Activated T-helper 17 cell treated with anti-CD3 and anti-CD28 coated beads, Interleukin-2, amount 50 U/mL, for 72 hours (primary cell): Measurements from ENCODE around the gene GNAI3. TPM values are rescaled to one million over a fixed set of nuclear protein-coding genes. Genes with fewer than 3 reads are reported as not detected.

ENCODE experiments used
- ATAC-seq: fragments of 150-1000 bp; cut with Tn5 transposase; replicated peaks from 2 replicates; pipeline ENCODE4 v1.10.0; 2021; ENCODE audit warnings: mild to moderate bottlenecking, moderate library complexity
- H3K27ac Mint-ChIP-seq: one replicate; pipeline ENCODE4 v1.8.0; 2022; ENCODE audit warnings: mixed read lengths
- H3K27me3 Mint-ChIP-seq: one replicate; pipeline ENCODE4 v1.8.0; 2022; ENCODE audit warnings: mixed read lengths
- H3K36me3 Mint-ChIP-seq: one replicate; pipeline ENCODE4 v1.8.0; 2022; ENCODE audit warnings: low read depth, mild to moderate bottlenecking, mixed read lengths
- H3K4me1 Mint-ChIP-seq: one replicate; pipeline ENCODE4 v1.8.0; 2022; ENCODE audit warnings: mixed read lengths
- H3K4me3 Mint-ChIP-seq: one replicate; pipeline ENCODE4 v1.8.0; 2022; ENCODE audit warnings: mild to moderate bottlenecking, mixed read lengths
- H3K9me3 Mint-ChIP-seq: one replicate; pipeline ENCODE4 v1.8.0; 2022; ENCODE audit warnings: mixed read lengths
- total RNA-seq, 2 donors: library from RNA; stranded (reverse); gene quantifications; one replicate each; pipeline ENCODE4 v1.2.3, GENCODE V29; 2022

The GNAI3 gene
- total RNA-seq, 2 donors from 2014 or later = 10.0 to 11.6 TPM

- Mint-ChIP-seq H3K27me3 (no peaks in the 10 kb centered on the region), H3K4me1 (peaks cover 11% of the 10 kb centered on the region), H3K36me3 (no peaks in the 10 kb centered on the region), H3K27ac (peak overlapping the region; percentile 83), H3K4me3 (peak overlapping the region; percentile 79), H3K9me3 (no peaks in the 10 kb centered on the region)
- peak; percentile 90 for ATAC-seq
Observed at GRCh38 chr1:109532365-109533136, 15.9 kb upstream of the GNAI3 start.

- no peak for ATAC-seq
- Mint-ChIP-seq H3K4me3 (no peak overlapping the region), H3K27ac (peak overlapping the region; percentile 22), H3K4me1 (peaks cover 11% of the 10 kb centered on the region), H3K9me3 (no peaks in the 10 kb centered on the region), H3K27me3 (no peaks in the 10 kb centered on the region), H3K36me3 (no peaks in the 10 kb centered on the region)
Observed at GRCh38 chr1:109534307-109534858, 14.0 kb upstream of the GNAI3 start.

GRCh38 chr1:109535481-109535880 is 12.9 kb upstream of the GNAI3 start:
- Mint-ChIP-seq H3K27ac (peak overlapping the region; percentile 59), H3K36me3 (no peaks in the 10 kb centered on the region), H3K9me3 (no peaks in the 10 kb centered on the region), H3K4me3 (no peak overlapping the region), H3K27me3 (no peaks in the 10 kb centered on the region), H3K4me1 (peaks cover 11% of the 10 kb centered on the region)
- no peak for ATAC-seq

GRCh38 chr1:109535971-109536491 is 12.4 kb upstream of the GNAI3 start:
- no peaks in the 10 kb centered on the region for H3K9me3 Mint-ChIP-seq

GRCh38 chr1:109537450-109538178 is 10.8 kb upstream of the GNAI3 start:
- Mint-ChIP-seq H3K9me3 (no peaks in the 10 kb centered on the region), H3K36me3 (no peaks in the 10 kb centered on the region), H3K27ac (no peak overlapping the region), H3K4me1 (no peaks in the 10 kb centered on the region), H3K27me3 (no peaks in the 10 kb centered on the region), H3K4me3 (no peak overlapping the region)
- no peak for ATAC-seq

More at GRCh38 chr1:109535971-109536491, 12.4 kb upstream of the GNAI3 start:
- H3K36me3 Mint-ChIP-seq = no peaks in the 10 kb centered on the region
- peaks cover 6% of the 10 kb centered on the region for H3K4me1 Mint-ChIP-seq
- peak overlapping the region; percentile 59 for H3K27ac Mint-ChIP-seq
- H3K27me3 Mint-ChIP-seq = no peaks in the 10 kb centered on the region
- H3K4me3 Mint-ChIP-seq = no peak overlapping the region
- ATAC-seq = no peak

- H3K27me3 Mint-ChIP-seq = no peaks in the 10 kb centered on the region
- no peaks in the 10 kb centered on the region for H3K36me3 Mint-ChIP-seq
- no peak overlapping the region for H3K27ac Mint-ChIP-seq
- H3K4me3 Mint-ChIP-seq = no peak overlapping the region
- no peak for ATAC-seq
- no peaks in the 10 kb centered on the region for H3K4me1 Mint-ChIP-seq
- no peaks in the 10 kb centered on the region for H3K9me3 Mint-ChIP-seq
Observed at GRCh38 chr1:109538827-109539555, 9.4 kb upstream of the GNAI3 start.

GRCh38 chr1:109539676-109540075 is 8.7 kb upstream of the GNAI3 start, which contains the start of gene GPR61:
Gene GPR61, plus strand, starts transcription at chr1:109539872. Its CDS starts 3,151 bp downstream, at chr1:109543023.
- H3K27ac Mint-ChIP-seq = no peak within 1 kb of the TSS
- no peaks in the 10 kb centered on the region for H3K36me3 Mint-ChIP-seq
- no peak for ATAC-seq
- no peaks in the 10 kb centered on the region for H3K27me3 Mint-ChIP-seq
- H3K4me3 Mint-ChIP-seq = no peak within 1 kb of the TSS
- H3K9me3 Mint-ChIP-seq = no peaks in the 10 kb centered on the region
- H3K4me1 Mint-ChIP-seq = no peaks in the 10 kb centered on the region

- no peaks in the 10 kb centered on the region for H3K4me1 Mint-ChIP-seq
- H3K27me3 Mint-ChIP-seq = no peaks in the 10 kb centered on the region
- H3K4me3 Mint-ChIP-seq = no peak overlapping the region
- ATAC-seq = no peak
- no peaks in the 10 kb centered on the region for H3K36me3 Mint-ChIP-seq
- no peaks in the 10 kb centered on the region for H3K9me3 Mint-ChIP-seq
- no peak overlapping the region for H3K27ac Mint-ChIP-seq
Observed at GRCh38 chr1:109541102-109541501, 7.3 kb upstream of the GNAI3 start.

GRCh38 chr1:109542657-109543056 is 5.8 kb upstream of the GNAI3 start:
- ATAC-seq = no peak
- no peaks in the 10 kb centered on the region for H3K27me3 Mint-ChIP-seq

GRCh38 chr1:109543283-109543987 is 5.0 kb upstream of the GNAI3 start:
- no peaks in the 10 kb centered on the region for H3K4me1 Mint-ChIP-seq
- no peaks in the 10 kb centered on the region for H3K27me3 Mint-ChIP-seq
- peaks cover 4% of the 10 kb centered on the region for H3K36me3 Mint-ChIP-seq
- H3K9me3 Mint-ChIP-seq = no peaks in the 10 kb centered on the region
- H3K27ac Mint-ChIP-seq = no peak overlapping the region
- no peak overlapping the region for H3K4me3 Mint-ChIP-seq
- ATAC-seq = no peak

More at GRCh38 chr1:109542657-109543056, 5.8 kb upstream of the GNAI3 start:
- H3K27ac Mint-ChIP-seq = no peak overlapping the region
- H3K4me3 Mint-ChIP-seq = no peak overlapping the region
- H3K4me1 Mint-ChIP-seq = no peaks in the 10 kb centered on the region
- H3K9me3 Mint-ChIP-seq = no peaks in the 10 kb centered on the region
- H3K36me3 Mint-ChIP-seq = no peaks in the 10 kb centered on the region

- peaks cover 4% of the 10 kb centered on the region for H3K4me1 Mint-ChIP-seq
- no peaks in the 10 kb centered on the region for H3K27me3 Mint-ChIP-seq
- no peak for ATAC-seq
- no peak overlapping the region for H3K27ac Mint-ChIP-seq
- no peaks in the 10 kb centered on the region for H3K9me3 Mint-ChIP-seq
- H3K36me3 Mint-ChIP-seq = peaks cover 11% of the 10 kb centered on the region
- H3K4me3 Mint-ChIP-seq = no peak overlapping the region
Observed at GRCh38 chr1:109543988-109544735, 4.3 kb upstream of the GNAI3 start.

GRCh38 chr1:109546311-109547109 is 1.9 kb upstream of the GNAI3 start:
- Mint-ChIP-seq H3K4me1 (peaks cover 9% of the 10 kb centered on the region), H3K27ac (peak overlapping the region; percentile 98), H3K4me3 (peak overlapping the region; percentile 90), H3K36me3 (peaks cover 21% of the 10 kb centered on the region), H3K9me3 (no peaks in the 10 kb centered on the region), H3K27me3 (no peaks in the 10 kb centered on the region)
- peak; percentile 58 for ATAC-seq
